Dermis microvascular lymphatic vessel endothelial cell (primary cell): ENCODE data around the gene C1QC. TPM values are rescaled to one million over a fixed set of nuclear protein-coding genes. Genes with fewer than 3 reads are reported as not detected.
"Not testable (repeated sequence)": the region's sequence is repeated elsewhere in the genome, so short reads cannot be mapped to it uniquely, and the experiment has no call there.

Experiments
- DNase-seq, 2 donors: peaks; one replicate each; pipeline versions ENCODE4 v3.0.0 to v3.0.0-alpha.2; 2010; ENCODE audit warnings: low read depth in 2 of 2
- total RNA-seq: library from RNA; depleted of rRNA; stranded (reverse); fragments of >200 nt; gene quantifications from 2 replicates; pipeline ENCODE4 v1.2.1, GENCODE V29; 2014

The C1QC gene
- total RNA-seq, 1 donor from 2014 or later: not detected

DNA sequence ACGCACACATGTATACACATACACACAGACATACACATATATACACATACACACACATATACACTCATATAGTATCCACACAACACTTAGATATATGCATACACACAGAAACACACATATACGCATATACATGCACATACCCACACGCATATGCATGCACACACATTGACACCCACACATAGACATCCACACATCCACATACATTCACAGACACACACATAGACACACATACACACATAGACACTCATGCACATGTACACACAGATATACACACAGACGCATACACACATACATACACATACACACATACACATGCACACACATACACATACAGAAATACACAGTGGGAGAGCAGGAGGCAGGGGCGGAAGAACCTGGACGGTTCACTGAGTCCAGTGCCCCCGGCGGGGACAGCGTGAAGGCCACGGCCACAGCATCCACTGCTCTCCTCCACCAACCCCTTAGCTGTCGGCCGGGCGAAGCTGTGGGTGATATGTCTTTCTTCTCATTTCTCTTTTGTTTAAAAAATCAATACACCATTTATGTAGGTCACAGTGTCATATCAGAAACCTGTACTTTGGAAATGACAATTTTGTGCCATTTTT lies 6.8 kb downstream of the C1QC start:
- DNase-seq: no peak

DNA sequence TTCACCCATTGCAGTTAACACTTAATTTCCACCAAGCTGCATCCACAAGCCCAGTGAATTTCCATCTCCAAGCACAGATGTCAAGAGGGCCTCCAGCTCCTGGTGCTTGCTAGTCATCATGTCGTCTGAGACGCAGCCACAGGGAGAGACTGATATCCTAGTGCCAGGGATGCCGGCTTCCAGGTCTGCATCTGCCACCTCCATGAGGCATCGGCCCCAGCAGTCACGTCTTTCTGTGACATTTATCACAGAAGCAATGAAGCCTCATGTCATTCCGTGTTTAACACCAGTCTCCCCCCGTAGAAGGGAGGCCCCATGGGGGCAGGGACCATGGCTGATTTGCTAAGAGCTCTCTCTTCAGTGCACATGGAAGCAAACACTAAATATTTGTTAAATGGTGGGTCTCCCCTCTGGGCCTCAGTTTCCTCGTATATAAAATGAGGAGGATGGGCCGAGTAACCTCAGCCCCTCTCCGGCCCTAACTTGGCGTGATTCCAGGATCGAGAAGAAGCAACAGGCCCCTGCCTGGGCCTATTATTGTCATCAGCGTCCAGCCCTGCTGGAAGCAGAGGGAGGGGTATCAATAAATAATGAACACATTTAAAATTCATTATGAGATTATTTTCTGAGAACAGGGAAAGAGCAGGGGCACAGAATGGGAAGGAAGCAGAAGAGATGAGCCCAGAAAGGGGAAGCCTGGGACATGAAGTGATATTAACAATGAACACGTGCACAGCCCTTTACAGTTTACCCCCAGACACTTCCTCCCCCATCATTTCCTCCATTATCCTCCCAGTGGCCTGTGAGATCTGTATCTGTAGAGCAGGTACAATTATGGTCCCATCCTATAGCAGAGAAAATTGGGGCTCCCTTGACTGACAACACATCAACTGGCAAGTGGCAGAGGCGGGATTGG lies 8.8 kb downstream of the C1QC start:
- DNase-seq: no peak

DNA sequence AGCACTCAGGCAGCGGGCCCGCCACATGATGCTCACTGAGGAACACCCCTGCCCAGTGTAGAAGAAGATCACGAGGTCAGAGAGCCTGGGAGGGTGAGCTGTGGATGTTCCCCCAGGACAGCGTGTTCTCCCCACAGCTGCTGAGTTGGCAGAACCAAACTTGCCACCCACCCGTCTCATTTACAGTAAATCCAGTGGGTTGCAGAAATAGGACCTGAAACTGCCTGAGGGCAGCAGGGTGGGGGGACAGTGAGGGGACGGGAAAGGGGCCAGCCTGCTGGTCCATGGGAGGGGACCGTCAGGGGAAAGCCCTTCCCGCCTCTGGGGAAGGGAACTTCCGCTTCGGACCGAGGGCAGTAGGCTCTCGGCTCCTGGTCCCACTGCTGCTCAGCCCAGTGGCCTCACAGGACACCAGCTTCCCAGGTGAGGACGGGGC lies 9.5 kb downstream of the C1QC start, which contains the start of gene C1QB:
TSS of gene C1QB (plus strand) at position 356 of the 436 bp plus-strand sequence. CDS start 6,227 bp downstream, outside the sequence.
- no peak for DNase-seq

DNA sequence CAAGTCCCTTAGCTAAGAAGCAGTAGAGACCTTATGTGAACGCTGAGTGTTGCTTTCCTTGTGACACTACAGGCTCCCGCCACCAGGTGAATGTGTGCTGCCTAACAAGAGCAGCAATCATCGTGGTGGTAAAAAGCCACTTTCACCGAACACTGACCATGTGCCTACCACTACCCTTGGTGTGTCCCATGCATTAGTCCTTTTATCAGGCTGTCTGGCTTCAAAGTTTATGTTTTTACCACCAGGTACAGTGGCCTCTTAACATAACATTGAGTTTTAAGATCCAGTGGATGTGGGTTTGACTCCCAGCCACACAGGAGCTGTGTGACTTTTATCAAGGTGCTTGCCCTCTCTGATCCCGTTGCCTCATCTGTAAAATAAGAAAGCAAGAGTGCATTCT lies 11.3 kb downstream of the C1QC start:
- DNase-seq: no peak

DNA sequence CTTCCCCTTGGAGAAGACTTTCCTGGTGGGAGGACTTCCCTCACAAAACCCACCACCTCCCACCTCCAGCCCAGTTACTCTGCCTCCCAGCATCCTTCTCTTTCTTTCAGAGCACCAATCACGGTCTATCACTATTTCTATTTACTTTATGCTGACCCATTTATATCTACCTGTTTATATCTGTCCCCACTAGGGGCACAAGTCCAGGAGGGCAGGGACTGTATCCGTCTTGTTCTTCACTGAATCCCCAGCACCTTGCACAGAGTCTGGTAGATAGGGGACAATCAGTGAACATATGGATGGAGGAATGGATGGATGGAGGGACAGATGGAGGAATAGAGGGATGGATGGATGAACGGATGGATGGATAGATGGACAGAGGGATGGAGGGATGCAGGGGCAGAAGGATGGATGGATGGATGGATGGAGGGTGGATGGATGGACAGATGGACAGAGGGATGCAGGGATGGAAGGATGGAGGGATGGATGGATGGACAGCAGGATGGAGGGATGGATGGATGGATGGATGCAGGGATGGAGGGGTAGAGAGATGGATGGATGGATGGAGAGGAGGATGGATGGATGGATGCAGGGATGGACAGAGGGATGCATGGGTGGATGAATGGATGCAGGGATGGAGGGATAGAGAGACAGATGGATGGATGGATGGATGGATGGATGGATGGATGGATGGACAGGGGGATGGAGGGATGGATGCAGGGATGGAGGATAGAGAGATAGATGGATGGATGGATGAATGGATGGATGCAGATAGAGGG lies 15.1 kb downstream of the C1QC start:
- DNase-seq: no peak

DNA sequence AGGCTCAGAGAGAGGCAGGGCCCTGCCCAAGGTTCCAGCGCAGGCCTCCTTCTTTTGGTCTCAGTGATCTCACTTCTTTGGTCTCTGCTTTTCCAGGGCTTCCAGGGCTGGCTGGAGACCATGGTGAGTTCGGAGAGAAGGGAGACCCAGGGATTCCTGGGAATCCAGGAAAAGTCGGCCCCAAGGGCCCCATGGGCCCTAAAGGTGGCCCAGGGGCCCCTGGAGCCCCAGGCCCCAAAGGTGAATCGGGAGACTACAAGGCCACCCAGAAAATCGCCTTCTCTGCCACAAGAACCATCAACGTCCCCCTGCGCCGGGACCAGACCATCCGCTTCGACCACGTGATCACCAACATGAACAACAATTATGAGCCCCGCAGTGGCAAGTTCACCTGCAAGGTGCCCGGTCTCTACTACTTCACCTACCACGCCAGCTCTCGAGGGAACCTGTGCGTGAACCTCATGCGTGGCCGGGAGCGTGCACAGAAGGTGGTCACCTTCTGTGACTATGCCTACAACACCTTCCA lies 17.3 kb downstream of the C1QC start:
- DNase-seq: no peak

DNA sequence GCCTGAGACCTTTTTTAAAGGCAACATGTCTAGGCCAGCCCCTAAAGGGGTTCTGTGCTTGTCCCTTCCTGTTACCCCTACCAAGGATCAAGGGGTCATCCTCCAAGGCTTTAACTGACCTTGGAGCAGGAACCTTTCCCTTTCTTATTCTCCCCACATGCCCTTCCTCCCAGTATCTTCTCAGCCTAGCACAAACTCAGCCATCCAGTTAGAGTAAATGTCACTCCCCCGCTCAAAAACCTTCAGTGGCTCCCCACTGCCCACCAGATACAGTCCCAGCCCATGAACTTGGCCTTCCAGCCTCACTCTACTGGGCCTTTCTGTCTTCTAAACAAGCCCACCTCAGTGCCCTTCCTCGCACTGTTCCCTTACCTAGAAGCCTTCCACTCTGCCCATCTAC lies 18.4 kb downstream of the C1QC start:
- DNase-seq: no peak

DNA sequence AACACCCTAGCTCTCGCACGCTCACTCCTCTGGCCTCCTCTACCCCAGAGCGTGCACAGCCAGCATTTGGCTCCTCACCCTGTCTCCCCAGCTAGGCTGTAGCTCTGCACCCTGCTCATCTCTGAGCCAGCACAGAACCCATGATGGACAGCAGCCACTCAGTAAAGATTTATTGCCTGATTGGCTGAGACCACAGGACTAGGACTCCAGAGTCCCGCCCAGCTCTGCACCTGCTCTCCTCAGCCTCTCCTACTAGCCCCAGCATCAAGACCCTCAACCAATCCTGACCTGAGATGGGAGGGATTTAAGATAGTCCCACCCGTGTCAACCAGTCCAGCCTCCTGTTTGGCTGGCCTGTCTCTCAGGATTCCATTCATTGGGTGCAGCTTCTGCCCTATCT lies 18.9 kb downstream of the C1QC start:
- peak in 1 of 2 donors; percentile 46 for DNase-seq

DNA sequence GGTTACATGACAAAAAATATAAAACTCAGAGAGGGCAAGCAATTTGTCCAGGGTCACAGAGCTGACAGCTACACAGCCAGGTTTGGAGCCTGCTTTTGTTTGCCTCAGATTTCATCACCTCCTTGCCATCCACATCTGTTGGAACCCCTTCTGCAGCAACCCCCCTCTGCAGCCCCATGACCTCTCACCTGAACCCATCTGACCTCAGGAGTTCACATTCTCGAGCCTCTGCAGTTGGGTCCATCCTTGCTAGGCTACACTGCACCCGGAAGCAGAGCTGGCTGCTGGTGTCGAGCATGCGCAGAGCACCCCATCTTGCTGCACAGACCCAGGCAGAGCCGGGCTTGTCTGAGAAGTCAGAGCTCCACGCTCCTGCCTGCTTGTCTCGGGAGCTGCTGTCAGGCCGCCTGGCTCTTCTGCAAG lies 19.6 kb downstream of the C1QC start:
- no peak for DNase-seq

DNA sequence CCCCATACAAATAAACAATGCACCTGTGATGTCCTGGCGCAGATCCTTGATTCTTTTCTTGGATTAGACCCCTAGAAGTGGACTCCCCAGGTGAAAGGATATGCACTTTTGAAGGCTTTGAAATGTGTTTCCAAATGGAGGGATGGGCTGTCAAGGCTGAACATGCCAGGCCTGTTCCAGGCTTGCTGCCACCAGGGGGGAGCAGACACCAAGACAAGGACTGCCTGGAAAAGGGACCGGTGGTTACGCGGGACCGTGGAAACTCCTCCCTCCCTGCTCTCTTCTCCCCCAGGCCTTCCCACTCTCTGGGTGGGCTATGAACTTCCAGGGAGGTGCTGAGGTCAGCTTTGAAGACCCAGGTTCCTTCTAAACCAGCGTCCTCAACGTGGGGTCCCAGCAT lies 22.3 kb downstream of the C1QC start:
- DNase-seq: peak; percentile 60 to 66

DNA sequence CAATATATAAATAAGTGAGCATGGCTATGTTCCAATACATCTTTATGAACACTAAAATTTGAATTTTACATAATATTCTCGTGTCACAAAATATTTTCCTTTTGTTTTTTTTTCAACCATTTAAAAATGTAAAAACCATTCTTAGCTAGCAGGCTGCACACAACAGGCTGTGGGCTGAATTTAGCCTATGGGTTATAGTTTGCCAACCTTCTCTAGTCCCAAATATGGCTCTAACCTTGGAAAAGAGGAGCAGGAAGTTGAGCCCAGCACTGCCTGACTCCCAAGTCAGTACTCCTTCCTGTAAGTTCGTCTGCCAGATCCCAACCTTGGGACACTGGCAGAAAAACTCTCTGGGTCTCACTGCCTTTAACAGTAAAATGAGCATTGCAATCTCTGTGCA lies 23.0 kb downstream of the C1QC start:
- no peak for DNase-seq

DNA sequence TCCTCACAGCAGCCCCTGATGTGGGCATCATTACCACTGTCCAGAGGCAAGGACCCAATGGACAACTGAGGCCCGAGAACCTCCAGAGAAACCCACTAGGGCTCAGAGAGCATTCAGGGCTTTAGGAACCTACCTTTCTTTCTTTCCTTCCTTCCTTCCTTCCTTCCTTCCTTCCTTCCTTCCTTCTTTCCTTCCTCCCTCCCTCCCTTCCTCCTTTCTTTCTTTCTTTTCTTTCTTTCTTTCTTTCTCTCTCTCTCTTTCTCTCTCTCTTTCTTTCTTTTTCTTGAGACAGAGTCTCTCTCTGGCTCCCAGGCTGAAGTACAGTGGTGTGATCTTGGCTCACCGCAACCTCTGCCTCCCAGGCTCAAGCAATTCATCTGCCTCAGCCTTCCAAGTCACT lies 25.4 kb downstream of the C1QC start:
- not testable (repeated sequence) for DNase-seq

DNA sequence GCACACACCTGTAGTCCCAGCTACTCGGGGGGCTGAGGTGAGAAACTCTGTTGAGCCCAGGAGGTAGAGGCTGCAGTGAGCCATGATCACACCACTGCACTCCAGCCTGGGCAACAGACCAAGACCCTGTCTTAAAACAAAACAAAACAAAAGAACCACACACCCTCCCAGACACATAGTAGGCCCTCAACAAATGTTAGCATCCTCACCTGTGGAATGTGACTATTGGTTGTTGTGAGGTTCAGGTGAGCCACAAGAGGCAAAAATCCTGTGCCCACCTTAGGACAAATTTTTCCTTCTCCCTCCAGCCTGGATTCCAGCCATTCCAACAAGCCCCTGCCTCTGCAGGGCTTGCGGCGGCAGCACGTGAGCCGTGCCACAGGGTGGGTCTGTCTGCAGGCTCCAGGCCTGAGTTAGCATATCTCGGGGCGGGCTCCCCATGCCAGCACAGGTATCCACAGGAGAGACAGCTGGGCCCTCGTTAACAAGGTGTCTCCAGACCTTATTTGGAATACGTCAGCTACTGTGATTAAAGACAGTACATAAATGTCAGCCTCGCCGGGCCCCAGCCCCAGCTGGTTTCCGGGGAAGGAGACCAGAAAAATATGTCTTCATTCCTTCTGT lies 27.0 kb downstream of the C1QC start:
- no peak for DNase-seq

DNA sequence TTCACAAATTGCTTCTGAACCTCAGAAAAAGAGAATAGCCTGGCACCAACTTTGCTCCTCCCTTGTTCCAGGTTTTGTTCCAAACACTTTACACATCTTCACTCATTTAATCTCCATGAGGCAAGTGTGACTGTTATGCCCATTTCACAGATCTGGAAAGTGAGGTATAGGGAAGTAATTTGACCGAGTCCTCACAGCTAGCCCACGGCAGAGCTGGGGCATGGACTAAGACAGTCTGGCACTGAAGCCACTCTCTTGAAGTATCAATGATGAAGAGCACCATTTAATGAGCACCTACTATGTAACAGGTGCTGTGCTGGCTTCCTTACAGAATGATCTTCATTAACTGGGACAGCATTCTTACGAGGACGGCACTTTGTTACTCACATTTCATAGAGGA lies 28.6 kb downstream of the C1QC start:
- no peak for DNase-seq

DNA sequence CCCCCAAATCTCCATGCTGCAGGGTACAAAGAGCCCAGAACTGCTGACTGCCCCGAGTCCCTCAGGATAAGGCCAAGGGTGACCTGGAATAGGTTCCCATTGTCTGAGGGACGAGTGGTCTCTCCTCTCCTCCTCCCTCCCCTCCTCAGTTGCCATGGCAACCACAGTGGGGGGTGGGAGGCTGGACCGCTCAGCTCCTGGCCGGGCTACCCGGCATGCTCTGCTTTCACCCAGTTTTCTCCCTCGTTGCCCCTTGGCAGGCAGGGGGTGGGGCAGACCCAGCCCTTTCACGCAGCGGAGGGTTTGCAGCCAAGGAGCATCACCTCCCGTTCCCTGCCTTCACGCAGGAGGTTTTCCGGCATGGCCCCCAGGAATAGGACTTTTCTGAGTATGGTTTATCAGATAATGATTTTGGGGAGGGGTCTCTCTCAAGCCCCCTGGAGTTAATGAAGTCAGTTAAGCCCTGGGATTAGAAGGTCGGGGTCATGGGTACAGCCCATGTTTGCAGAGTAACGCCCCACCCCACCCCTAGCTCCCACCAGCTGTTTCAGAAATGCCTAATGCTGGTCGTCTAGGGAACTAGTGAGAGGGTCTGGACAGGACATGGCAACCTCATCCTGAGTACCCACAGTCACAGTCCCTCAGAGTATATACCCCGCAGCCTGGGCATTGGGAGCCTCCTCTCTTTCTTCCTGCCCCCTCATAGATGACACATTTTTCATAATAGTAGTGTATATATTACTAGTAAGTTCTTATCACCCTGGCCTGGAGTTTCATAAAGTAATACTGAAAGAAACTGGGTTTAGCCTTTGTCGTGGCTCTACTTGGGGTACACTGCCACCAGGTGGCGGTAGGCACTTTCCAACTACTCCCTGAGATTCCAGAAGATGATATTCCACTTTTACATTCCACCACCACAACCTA lies 30.3 kb downstream of the C1QC start:
- peak; percentile 61 to 75 for DNase-seq

DNA sequence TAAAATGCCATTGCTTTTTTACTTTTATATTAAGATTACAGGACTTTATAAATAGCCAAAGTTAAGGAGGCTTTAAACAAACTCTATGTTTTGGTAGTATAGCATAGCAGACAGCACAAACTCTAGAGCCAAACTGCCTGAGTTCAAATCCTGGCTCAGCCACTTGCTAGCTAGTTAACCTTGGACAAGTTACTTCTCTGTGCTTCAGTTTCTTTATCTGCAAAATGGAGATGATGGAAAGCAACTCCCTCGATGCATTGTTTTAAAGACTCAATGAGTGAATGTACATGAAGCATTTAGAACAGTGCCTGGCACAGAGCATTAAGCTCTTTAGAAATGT lies 30.9 kb downstream of the C1QC start:
- DNase-seq: no peak

DNA sequence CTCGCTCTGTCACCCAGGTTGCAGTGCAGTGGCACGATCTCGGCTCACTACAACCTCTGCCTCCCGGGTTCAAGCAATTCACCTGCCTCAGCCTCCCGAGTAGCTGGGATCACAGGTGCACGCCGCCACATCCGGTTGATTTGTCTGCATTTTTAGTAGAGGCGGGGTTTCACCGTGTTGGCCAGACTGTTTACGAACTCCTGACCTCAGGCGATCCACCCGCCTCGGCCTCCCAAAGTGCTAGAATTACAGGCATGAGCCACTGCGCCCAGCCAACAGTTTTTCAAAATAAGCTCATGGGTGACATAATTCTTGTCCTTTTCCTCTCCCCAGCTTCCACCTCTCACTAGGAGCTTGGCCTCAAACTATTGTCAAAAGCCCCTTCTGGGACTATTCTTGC lies 32.7 kb downstream of the C1QC start:
- not testable (repeated sequence) for DNase-seq

DNA sequence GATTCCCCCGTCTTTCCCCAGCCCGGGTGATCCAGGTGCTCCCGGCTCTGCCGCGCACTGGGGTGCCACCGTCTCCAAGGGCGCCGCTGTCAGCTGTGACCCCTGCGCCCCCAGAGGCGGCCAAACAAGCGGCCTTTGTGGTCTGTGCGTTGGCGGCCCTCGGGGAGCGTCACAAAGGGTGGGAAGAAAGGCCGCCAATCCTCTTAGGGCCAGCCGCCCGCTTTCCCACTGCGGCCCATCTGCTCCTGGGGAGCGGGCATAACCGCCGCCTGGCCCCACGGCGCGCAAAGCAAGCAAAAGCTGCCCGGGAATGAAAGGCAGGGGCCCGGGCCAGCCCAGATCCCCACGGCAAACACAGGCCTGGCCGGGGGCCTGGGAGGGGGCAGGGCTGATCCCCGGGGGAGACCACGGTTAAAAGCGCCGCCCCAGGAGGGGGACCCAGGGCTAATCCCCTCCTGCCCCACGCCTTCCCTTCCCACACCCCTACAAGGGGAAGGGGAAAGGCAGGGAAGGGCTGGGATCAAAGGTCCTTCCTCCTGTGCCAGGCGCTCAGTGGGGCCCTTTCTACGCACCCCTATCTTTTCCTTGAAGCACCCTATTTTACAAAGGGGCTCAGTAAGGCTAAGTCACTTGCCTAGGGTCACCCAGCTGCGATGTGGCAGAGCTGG lies 33.6 kb downstream of the C1QC start:
- no peak for DNase-seq

DNA sequence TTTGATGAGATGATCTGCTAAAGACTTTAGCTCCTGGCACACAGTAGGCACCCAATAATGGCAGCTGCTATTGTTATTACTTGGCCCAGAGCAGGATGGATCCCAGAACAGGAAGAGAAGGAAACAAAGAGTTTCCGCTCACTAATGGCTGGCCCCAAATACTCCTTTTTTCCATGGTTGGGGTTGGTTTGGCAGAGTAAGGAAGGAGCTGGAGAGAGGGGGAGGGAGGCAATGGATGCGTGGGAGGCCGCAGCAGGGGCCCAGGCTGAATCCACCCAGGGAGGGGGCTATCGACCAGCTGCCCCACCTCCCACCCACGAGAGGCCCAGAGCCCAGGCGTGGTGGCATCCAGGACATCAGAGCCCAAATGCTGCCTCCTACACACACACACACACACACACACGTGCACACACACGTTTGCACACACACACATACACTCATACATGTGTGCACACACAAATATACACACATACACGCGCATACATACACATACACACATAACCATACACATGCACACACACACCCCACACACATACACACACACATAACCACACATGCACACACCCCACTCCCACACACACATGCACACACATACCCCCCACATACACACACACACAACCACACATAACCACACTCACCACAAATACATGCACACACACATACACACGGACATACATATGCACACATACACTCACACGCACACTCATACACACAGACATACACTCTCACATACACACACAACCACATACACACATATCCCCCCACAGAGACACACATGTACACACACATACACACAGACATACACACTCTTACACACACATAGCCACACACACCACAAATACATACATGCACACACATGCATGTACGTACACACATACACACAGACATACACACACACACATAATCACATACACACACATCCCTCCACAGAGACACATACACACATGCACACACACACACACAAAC lies 34.8 kb downstream of the C1QC start:
- DNase-seq: peak; percentile 84 to 85
